ENCODE data around the gene UBE2D4.
A peak's percentile ranks its signal among the peaks of the same experiment; 100 is the strongest.

Gene UBE2D4

DNA sequence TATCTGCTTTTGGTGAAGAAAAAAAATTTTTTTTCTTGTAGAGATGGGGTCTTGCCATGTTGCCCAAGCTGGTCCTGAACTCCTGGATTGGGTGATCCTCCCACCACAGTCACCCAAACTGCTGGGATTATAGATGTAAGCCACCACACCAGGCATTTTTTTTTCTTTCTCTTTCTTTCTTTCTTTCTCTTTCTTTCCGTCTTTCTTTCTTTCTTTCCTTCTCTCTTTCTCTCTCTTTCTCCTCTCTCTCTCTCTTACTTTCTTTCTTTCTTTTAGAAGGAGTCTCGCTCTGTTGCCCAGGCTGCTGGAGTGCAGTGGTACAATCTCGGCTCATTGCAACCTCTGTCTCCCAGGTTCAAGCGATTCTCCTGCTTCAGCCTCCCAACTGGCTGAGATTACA is 3.5 kb upstream of the UBE2D4 start:
- TF ChIP-seq SIN3A (IDR thresholded peaks at IDR 0.05; ENCODE audit: borderline replicate concordance, insufficient read depth, low read length): no peak
- no peak for TF ChIP-seq TAF1 (IDR thresholded peaks at IDR 0.05; ENCODE audit: borderline replicate concordance, insufficient read depth, low read length)
- no peak for TF ChIP-seq POLR2AphosphoS5 (IDR thresholded peaks at IDR 0.05; ENCODE audit: low read depth, low read length)
- TF ChIP-seq FOXP2 (optimal IDR thresholded peaks at IDR 0.05; ENCODE audit: borderline replicate concordance, extremely low read depth, extremely low read length, insufficient read depth): no peak
- TF ChIP-seq, protein P1, sequence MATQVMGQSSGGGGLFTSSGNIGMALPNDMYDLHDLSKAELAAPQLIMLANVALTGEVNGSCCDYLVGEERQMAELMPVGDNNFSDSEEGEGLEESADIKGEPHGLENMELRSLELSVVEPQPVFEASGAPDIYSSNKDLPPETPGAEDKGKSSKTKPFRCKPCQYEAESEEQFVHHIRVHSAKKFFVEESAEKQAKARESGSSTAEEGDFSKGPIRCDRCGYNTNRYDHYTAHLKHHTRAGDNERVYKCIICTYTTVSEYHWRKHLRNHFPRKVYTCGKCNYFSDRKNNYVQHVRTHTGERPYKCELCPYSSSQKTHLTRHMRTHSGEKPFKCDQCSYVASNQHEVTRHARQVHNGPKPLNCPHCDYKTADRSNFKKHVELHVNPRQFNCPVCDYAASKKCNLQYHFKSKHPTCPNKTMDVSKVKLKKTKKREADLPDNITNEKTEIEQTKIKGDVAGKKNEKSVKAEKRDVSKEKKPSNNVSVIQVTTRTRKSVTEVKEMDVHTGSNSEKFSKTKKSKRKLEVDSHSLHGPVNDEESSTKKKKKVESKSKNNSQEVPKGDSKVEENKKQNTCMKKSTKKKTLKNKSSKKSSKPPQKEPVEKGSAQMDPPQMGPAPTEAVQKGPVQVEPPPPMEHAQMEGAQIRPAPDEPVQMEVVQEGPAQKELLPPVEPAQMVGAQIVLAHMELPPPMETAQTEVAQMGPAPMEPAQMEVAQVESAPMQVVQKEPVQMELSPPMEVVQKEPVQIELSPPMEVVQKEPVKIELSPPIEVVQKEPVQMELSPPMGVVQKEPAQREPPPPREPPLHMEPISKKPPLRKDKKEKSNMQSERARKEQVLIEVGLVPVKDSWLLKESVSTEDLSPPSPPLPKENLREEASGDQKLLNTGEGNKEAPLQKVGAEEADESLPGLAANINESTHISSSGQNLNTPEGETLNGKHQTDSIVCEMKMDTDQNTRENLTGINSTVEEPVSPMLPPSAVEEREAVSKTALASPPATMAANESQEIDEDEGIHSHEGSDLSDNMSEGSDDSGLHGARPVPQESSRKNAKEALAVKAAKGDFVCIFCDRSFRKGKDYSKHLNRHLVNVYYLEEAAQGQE (IDR thresholded peaks at IDR 0.05; ENCODE audit: insufficient read depth in 1 of 2, low read depth in 2 of 2, low read length in 2 of 2): no peak

DNA sequence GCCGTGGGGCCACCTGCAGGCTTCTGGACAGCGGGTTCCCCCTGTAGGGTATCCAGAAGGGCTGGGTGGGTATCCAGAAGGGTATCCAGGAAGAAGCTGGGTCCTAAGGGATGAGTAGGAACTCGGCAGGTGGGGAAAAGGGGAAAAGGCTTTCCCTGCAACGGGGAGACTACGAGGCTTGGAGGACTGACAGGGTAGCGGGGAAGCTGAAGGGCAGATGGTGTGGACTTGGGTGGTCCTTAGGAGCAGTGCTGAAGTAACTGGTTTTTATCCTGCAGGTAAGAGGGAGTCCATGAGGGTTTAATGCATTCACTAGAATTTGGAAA is 525 bp downstream of the UBE2D4 start:
- TF ChIP-seq TAF1 (IDR thresholded peaks at IDR 0.05; ENCODE audit: borderline replicate concordance, insufficient read depth, low read length): no peak
- TF ChIP-seq, protein P1 (IDR thresholded peaks at IDR 0.05; ENCODE audit: insufficient read depth in 1 of 2, low read depth in 2 of 2, low read length in 2 of 2): 0 out of 4 replicates have a peak, but pooled peaks of 1 of the 2 experiments have one; percentile 40

DNA sequence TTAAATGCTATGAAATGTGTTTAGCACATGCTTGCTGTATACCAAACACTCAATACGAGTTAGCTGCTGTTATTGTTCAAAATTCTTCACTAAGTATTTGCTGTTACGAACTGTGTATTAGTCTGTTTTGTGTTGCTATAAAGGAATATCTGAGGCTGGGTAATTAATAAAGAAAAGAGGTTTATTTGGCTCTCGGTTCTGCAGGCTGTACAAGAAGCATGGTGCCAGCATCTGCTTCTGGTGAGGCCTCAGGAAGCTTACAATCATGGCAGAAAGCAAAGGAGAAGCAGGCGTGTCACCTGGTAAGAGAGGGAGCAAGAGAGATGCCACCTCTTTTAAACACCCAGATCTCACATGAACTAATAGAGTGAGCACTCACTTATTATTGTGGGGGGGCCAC is 1.6 kb downstream of the UBE2D4 start:
- no peak for TF ChIP-seq TAF1 (IDR thresholded peaks at IDR 0.05; ENCODE audit: borderline replicate concordance, insufficient read depth, low read length)
- TF ChIP-seq POLR2AphosphoS5 (IDR thresholded peaks at IDR 0.05; ENCODE audit: low read depth, low read length): no peak
- TF ChIP-seq FOXP2 (optimal IDR thresholded peaks at IDR 0.05; ENCODE audit: borderline replicate concordance, extremely low read depth, extremely low read length, insufficient read depth): no peak
- no peak for TF ChIP-seq SIN3A (IDR thresholded peaks at IDR 0.05; ENCODE audit: borderline replicate concordance, insufficient read depth, low read length)
- TF ChIP-seq, protein P1 (IDR thresholded peaks at IDR 0.05; ENCODE audit: insufficient read depth in 1 of 2, low read depth in 2 of 2, low read length in 2 of 2): no peak

DNA sequence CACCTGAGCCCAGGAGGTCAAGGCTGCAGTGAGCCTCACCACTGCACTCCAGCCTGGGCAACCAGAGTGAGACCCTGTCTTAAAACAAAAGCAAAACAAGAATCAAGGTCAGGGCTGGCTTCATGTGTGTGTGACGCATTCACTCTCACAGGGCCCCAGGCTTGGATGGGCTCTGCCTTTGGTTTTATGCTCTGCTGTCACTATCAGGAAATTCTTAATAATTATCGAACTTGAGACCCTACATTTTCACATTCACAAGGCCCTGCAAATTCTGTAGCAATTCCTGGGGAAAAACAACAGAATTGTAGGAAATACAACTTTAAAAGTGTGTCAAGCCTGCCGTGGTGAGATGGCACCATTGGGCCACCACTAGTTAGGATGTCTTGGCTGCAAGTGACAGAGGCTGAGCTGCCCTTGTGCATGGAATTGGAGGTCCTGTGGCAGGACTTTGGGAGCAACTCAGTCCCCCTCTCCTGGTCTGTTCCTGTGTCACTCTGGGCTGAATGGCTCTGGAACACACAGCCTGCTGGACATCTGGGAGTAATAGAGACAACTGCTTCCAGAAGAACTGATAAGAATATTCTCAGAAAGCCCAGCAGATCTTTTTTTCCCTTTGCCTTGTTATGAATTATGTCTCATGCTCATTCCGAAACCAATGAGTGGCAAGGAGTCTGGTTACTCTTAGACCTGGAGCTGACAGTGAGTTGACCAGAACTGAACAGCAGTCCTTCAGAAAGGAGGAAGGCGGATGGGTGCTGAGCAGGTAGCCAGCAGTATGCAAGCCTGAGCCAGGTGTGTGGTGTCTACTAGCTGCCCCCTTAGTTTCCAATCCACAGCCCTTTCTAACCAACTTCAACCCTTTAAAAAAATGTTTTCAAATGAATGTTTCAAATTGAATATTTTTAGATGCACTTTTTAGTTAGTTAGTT is 3.6 kb downstream of the UBE2D4 start:
- TF ChIP-seq, protein P1 (IDR thresholded peaks at IDR 0.05; ENCODE audit: insufficient read depth in 1 of 2, low read depth in 2 of 2, low read length in 2 of 2): no peak
- no peak for TF ChIP-seq SIN3A (IDR thresholded peaks at IDR 0.05; ENCODE audit: borderline replicate concordance, insufficient read depth, low read length)
- no peak for TF ChIP-seq FOXP2 (optimal IDR thresholded peaks at IDR 0.05; ENCODE audit: borderline replicate concordance, extremely low read depth, extremely low read length, insufficient read depth)
- no peak for TF ChIP-seq POLR2AphosphoS5 (IDR thresholded peaks at IDR 0.05; ENCODE audit: low read depth, low read length)
- TF ChIP-seq TAF1 (IDR thresholded peaks at IDR 0.05; ENCODE audit: borderline replicate concordance, insufficient read depth, low read length): no peak
